H9 (cell line): Measurements from ENCODE around the gene GFI1B. TPM values are rescaled to one million over a fixed set of nuclear protein-coding genes. Genes with fewer than 3 reads are reported as not detected.

Source experiments
- DNase-seq: peaks from one replicate; pipeline ENCODE4 v3.0.0-alpha.2; 2017
- H2AFZ ChIP-seq: one replicate; pipeline ENCODE4 v1.6.1; 2013; ENCODE audit warnings: mild to moderate bottlenecking, low read length, control low read depth, moderate library complexity
- H2AK5ac ChIP-seq: 2 replicates; pipeline ENCODE4 v1.6.1; 2013; ENCODE audit warnings: low read length, control low read depth, mixed read lengths; ENCODE audit not compliant: insufficient read length
- H2BK120ac ChIP-seq: one replicate; pipeline ENCODE4 v1.6.1; 2013; ENCODE audit warnings: low read depth, mild to moderate bottlenecking, low read length, control low read depth, inconsistent platforms; ENCODE audit not compliant: poor library complexity, severe bottlenecking
- H2BK12ac ChIP-seq: 2 replicates; pipeline ENCODE4 v1.6.1; 2013; ENCODE audit warnings: low read length, control low read depth, mixed read lengths, low read depth; ENCODE audit not compliant: insufficient read length
- H2BK15ac ChIP-seq: 2 replicates; pipeline ENCODE4 v1.6.1; 2013; ENCODE audit warnings: low read depth, low read length, control low read depth
- H2BK20ac ChIP-seq: one replicate; pipeline ENCODE4 v1.6.1; 2013; ENCODE audit warnings: low read depth, mild to moderate bottlenecking, low read length, control low read depth, inconsistent platforms; ENCODE audit not compliant: poor library complexity, severe bottlenecking
- H2BK5ac ChIP-seq: 2 replicates; pipeline ENCODE4 v1.6.1; 2013; ENCODE audit warnings: low read length, control low read depth, mixed read lengths; ENCODE audit not compliant: insufficient read length
- H3K14ac ChIP-seq: 2 replicates; pipeline ENCODE4 v1.6.1; 2013; ENCODE audit warnings: low read length, control low read depth; ENCODE audit not compliant: insufficient read depth
- H3K18ac ChIP-seq: 2 replicates; pipeline ENCODE4 v1.6.1; 2013; ENCODE audit warnings: low read depth, mild to moderate bottlenecking, mixed read lengths, low read length, control low read depth; ENCODE audit not compliant: insufficient read length
- H3K23ac ChIP-seq: 2 replicates; pipeline ENCODE4 v1.6.1; 2013; ENCODE audit warnings: low read length, control low read depth, mixed read lengths, low read depth; ENCODE audit not compliant: insufficient read length
- H3K23me2 ChIP-seq: 2 replicates; pipeline ENCODE4 v1.6.1; 2013; ENCODE audit warnings: low read depth, mild to moderate bottlenecking, mixed read lengths, low read length, control low read depth; ENCODE audit not compliant: insufficient read length, poor library complexity, severe bottlenecking
- H3K27ac ChIP-seq: 2 replicates; pipeline ENCODE4 v1.5.1; 2013; ENCODE audit warnings: low read length, control low read depth, mixed read lengths, low read depth; ENCODE audit not compliant: insufficient read length
- H3K27me3 ChIP-seq: 2 replicates; pipeline ENCODE4 v1.6.1; 2013; ENCODE audit warnings: low read length, control low read depth, inconsistent platforms; ENCODE audit not compliant: insufficient read depth
- H3K4ac ChIP-seq: 2 replicates; pipeline ENCODE4 v1.6.1; 2013; ENCODE audit warnings: low read depth, mild to moderate bottlenecking, control low read depth, inconsistent platforms, low read length, moderate library complexity
- H3K4me1 ChIP-seq: 2 replicates; pipeline ENCODE4 v1.6.1; 2013; ENCODE audit warnings: low read length, control low read depth, inconsistent platforms; ENCODE audit not compliant: insufficient read depth
- H3K4me2 ChIP-seq: 2 replicates; pipeline ENCODE4 v1.6.1; 2013; ENCODE audit warnings: low read length, control low read depth, mixed read lengths; ENCODE audit not compliant: insufficient read length, insufficient read depth
- H3K56ac ChIP-seq: 2 replicates; pipeline ENCODE4 v1.6.1; 2013; ENCODE audit warnings: low read depth, mild to moderate bottlenecking, mixed read lengths, low read length, control low read depth; ENCODE audit not compliant: insufficient read length
- H3K79me1 ChIP-seq: 2 replicates; pipeline ENCODE4 v1.6.1; 2013; ENCODE audit warnings: low read depth, mild to moderate bottlenecking, moderate library complexity, low read length, control low read depth, inconsistent platforms; ENCODE audit not compliant: insufficient read depth, poor library complexity, severe bottlenecking
- H3K79me2 ChIP-seq: 2 replicates; pipeline ENCODE4 v1.6.1; 2013; ENCODE audit warnings: low read length, control low read depth, inconsistent platforms; ENCODE audit not compliant: insufficient read depth
- H3K9ac ChIP-seq: 2 replicates; pipeline ENCODE4 v1.6.1; 2013; ENCODE audit warnings: low read length, control low read depth, mixed read lengths; ENCODE audit not compliant: insufficient read length; ENCODE audit errors: extremely low read depth
- H3K9me3 ChIP-seq: one replicate; pipeline ENCODE4 v1.6.1; 2013; ENCODE audit warnings: low read depth, low read length, inconsistent platforms; ENCODE audit not compliant: control insufficient read depth
- H3T11ph ChIP-seq: one replicate; pipeline ENCODE4 v1.6.1; 2013; ENCODE audit warnings: mild to moderate bottlenecking, low read length, control low read depth, inconsistent platforms
- H4K20me1 ChIP-seq: one replicate; pipeline ENCODE4 v1.6.1; 2013; ENCODE audit not compliant: control insufficient read depth, insufficient read length, insufficient read depth
- H4K5ac ChIP-seq: 2 replicates; pipeline ENCODE4 v1.6.1; 2013; ENCODE audit warnings: low read depth, mild to moderate bottlenecking, mixed read lengths, low read length, control low read depth; ENCODE audit not compliant: insufficient read length
- H4K8ac ChIP-seq: replicated peaks from 2 replicates; pipeline ENCODE4 v1.6.1; 2013; ENCODE audit warnings: low read length, control low read depth, mixed read lengths, low read depth; ENCODE audit not compliant: insufficient read length
- H4K91ac ChIP-seq: 2 replicates; pipeline ENCODE4 v1.6.1; 2013; ENCODE audit warnings: low read depth, mild to moderate bottlenecking, moderate library complexity, mixed read lengths, low read length, control low read depth; ENCODE audit not compliant: insufficient read length
- H3K27ac Mint-ChIP-seq, 3 experiments: 2 replicates in 2 of 3; 3 replicates in 1 of 3; pipeline ENCODE4 v1.8.0; 2020 to 2021; ENCODE audit warnings: mixed read lengths in 3 of 3, mild to moderate bottlenecking in 1 of 3, moderate library complexity in 1 of 3
- H3K27me3 Mint-ChIP-seq: 2 replicates; pipeline ENCODE4 v1.8.0; 2021; ENCODE audit warnings: low read depth, mild to moderate bottlenecking, moderate library complexity, mixed read lengths
- H3K36me3 Mint-ChIP-seq, 3 experiments: 2 replicates in 2 of 3; 3 replicates in 1 of 3; pipeline ENCODE4 v1.8.0; 2020 to 2021; ENCODE audit warnings: low read depth in 3 of 3, mixed read lengths in 3 of 3; ENCODE audit not compliant: insufficient read depth in 1 of 3
- H3K4me1 Mint-ChIP-seq, 2 experiments: 2 replicates each; pipeline ENCODE4 v1.8.0; 2020; ENCODE audit warnings: mixed read lengths in 2 of 2
- H3K4me3 Mint-ChIP-seq, 2 experiments: 2 replicates in 1 of 2; 3 replicates in 1 of 2; pipeline ENCODE4 v1.8.0; 2020 to 2021; ENCODE audit warnings: mild to moderate bottlenecking in 2 of 2, mixed read lengths in 2 of 2, moderate library complexity in 1 of 2
- H3K9me3 Mint-ChIP-seq, 2 experiments: 2 replicates in 1 of 2; 3 replicates in 1 of 2; pipeline ENCODE4 v1.8.0; 2020; ENCODE audit warnings: mild to moderate bottlenecking in 2 of 2, mixed read lengths in 2 of 2, moderate library complexity in 1 of 2
- WGBS: extraction: QIAGEN DNeasy Blood & Tissue Kit; methylation state at CpG from one replicate; pipeline ENCODE4 v1.1.7; 2013; ENCODE audit warnings: missing lambda C conversion rate, low lambda C conversion rate, mixed read lengths; ENCODE audit not compliant: insufficient read length; ENCODE audit errors: extremely low coverage; 5-methylcytosine and 5-hydroxymethylcytosine counted together
- total RNA-seq: library from RNA; stranded (reverse); gene quantifications from 2 replicates; pipeline ENCODE4 v1.2.1, GENCODE V29; 2021
- TF ChIP-seq, protein P1 (sequence below): fragments of 200-600 bp; sonication (generic); conservative IDR thresholded peaks from 3 replicates; pipeline ENCODE4 v1.8.0; 2021; ENCODE audit warnings: antibody characterized with exemption, mild to moderate bottlenecking

GFI1B gene
- total RNA-seq, 1 experiment from 2014 or later, result not detected

DNA sequence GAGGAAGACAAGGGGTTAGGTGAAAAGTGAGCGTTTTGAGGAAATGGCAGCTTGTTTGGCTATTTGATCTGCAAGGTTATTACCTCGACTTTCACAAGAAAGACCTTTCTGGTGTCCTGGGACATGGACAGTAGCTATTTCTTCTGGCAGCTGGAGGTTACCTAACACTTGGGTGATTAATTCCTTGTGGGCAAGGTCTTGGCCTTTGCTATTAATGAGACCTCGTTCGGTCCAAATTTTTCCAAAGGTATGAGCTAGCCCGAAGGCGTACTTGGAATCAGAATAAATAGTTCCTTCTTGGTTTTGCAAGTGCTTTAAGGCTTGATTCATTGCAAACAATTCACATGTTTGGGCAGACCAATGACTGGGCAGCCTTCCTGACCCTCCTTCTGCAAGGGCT, 57.2 kb downstream of the GFI1B start:
- H4K91ac ChIP-seq, result no peak overlapping the region
- H3K4me3 Mint-ChIP-seq, result no peak overlapping the region
- no peak overlapping the region for H3K27ac ChIP-seq
- H3K23me2 ChIP-seq, result no peaks in the 10 kb centered on the region
- peaks cover 2 to 5% of the 10 kb centered on the region in 2 experiments; a peak in 3 of 5 replicates for H3K9me3 Mint-ChIP-seq
- H3K23ac ChIP-seq, result no peak overlapping the region
- no peak overlapping the region for H4K5ac ChIP-seq
- no peak for DNase-seq
- no peak overlapping the region for H3K18ac ChIP-seq
- no peaks in the 10 kb centered on the region for H4K20me1 ChIP-seq
- H3K36me3 Mint-ChIP-seq, result peaks cover 5 to 12% (median 9%) of the 10 kb centered on the region in 3 experiments; a peak in 6 of 7 replicates
- H2BK20ac ChIP-seq, result no peak overlapping the region
- no peak overlapping the region for H3K56ac ChIP-seq
- no peak overlapping the region for H2BK120ac ChIP-seq
- no peak overlapping the region for H3K4me2 ChIP-seq
- no peaks in the 10 kb centered on the region for H3K27me3 Mint-ChIP-seq
- peaks cover 28% of the 10 kb centered on the region; the same call in 1 of the 2 replicates for H3K79me2 ChIP-seq
- H3K27me3 ChIP-seq, result no peaks in the 10 kb centered on the region
- H2BK15ac ChIP-seq, result no peak overlapping the region
- H3K4ac ChIP-seq, result no peak overlapping the region
- H2AK5ac ChIP-seq, result no peak overlapping the region
- H4K8ac ChIP-seq, result no peak overlapping the region
- no peak overlapping the region for H3K14ac ChIP-seq
- no peak overlapping the region for H2AFZ ChIP-seq
- peaks cover 8% of the 10 kb centered on the region for H3K79me1 ChIP-seq
- WGBS, result no CpG with 5 or more reads among the region's 6 CpGs
- H3K27ac Mint-ChIP-seq, result no peak overlapping the region
- no peak overlapping the region for H3K9ac ChIP-seq
- no peaks in the 10 kb centered on the region; the same call in 1 of the 2 replicates for H3K4me1 ChIP-seq
- TF ChIP-seq, protein P1, sequence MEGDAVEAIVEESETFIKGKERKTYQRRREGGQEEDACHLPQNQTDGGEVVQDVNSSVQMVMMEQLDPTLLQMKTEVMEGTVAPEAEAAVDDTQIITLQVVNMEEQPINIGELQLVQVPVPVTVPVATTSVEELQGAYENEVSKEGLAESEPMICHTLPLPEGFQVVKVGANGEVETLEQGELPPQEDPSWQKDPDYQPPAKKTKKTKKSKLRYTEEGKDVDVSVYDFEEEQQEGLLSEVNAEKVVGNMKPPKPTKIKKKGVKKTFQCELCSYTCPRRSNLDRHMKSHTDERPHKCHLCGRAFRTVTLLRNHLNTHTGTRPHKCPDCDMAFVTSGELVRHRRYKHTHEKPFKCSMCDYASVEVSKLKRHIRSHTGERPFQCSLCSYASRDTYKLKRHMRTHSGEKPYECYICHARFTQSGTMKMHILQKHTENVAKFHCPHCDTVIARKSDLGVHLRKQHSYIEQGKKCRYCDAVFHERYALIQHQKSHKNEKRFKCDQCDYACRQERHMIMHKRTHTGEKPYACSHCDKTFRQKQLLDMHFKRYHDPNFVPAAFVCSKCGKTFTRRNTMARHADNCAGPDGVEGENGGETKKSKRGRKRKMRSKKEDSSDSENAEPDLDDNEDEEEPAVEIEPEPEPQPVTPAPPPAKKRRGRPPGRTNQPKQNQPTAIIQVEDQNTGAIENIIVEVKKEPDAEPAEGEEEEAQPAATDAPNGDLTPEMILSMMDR, result no peak
- no peaks in the 10 kb centered on the region for H3K9me3 ChIP-seq
- peaks cover 13 to 15% of the 10 kb centered on the region in 2 experiments for H3K4me1 Mint-ChIP-seq
- H2BK5ac ChIP-seq, result no peak overlapping the region
- no peak overlapping the region for H2BK12ac ChIP-seq
- no peak overlapping the region for H3T11ph ChIP-seq
